ENCODE results near the gene NEK11. TPM values are rescaled to one million over a fixed set of nuclear protein-coding genes. Genes with fewer than 3 reads are reported as not detected.
A peak's percentile ranks its signal among the peaks of the same experiment; 100 is the strongest.

The NEK11 gene
- total and polyA plus RNA-seq, 9 of the 15 experiments (the other 6 are each of a cell fraction or from before 2014, with no cell fraction given), result 0.28 to 1.5 (median 0.87) TPM

DNA sequence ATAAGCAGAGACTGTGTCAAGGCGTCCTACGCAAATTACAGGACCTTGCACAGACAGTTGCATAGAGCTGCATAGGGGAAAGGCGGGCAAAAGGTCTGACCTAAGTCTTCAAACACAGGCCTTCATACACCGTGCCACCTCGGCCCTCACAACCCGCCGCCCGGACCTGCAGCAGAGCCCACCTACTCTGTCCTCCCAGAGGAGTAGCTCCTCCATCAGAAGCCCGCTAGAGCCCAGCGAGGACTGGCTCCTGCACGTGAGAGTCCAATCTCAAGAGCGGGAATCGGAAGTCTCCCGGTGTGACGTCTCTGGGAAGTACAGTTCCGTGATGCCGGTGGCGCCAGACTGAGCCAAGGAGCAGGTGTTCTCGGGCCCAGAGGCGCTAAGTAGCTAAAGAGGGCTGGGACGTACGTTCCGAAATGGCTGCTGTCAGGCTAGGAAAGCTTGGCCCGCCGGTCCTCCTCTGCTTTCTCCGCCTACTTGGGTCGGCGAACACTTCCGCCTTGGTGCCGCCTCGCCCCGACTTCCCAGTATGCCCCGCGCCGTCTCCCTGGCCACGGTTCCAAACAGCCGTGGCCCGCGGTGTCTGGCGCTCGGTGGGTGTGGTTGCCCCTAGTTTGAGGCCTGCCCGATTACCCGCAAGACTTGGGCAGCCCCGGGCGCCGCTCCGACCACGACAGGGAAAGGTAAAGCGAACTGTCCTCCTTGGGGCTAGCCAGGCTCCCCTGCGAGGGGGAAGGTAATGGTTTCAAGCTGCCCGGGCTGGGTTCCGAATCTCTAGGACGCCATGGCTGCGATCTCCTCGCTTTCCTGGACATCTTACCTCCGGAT lies at the start of gene NEK11, which contains the start of gene ASTE1 (continued):
- TF ChIP-seq, protein P1, sequence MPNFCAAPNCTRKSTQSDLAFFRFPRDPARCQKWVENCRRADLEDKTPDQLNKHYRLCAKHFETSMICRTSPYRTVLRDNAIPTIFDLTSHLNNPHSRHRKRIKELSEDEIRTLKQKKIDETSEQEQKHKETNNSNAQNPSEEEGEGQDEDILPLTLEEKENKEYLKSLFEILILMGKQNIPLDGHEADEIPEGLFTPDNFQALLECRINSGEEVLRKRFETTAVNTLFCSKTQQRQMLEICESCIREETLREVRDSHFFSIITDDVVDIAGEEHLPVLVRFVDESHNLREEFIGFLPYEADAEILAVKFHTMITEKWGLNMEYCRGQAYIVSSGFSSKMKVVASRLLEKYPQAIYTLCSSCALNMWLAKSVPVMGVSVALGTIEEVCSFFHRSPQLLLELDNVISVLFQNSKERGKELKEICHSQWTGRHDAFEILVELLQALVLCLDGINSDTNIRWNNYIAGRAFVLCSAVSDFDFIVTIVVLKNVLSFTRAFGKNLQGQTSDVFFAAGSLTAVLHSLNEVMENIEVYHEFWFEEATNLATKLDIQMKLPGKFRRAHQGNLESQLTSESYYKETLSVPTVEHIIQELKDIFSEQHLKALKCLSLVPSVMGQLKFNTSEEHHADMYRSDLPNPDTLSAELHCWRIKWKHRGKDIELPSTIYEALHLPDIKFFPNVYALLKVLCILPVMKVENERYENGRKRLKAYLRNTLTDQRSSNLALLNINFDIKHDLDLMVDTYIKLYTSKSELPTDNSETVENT (CRISPR knock-in tag; IDR thresholded peaks at IDR 0.05), result no peak
- no peak for TF ChIP-seq KLF16 (IDR thresholded peaks at IDR 0.05)
- no peak for TF ChIP-seq LEF1 (IDR thresholded peaks at IDR 0.05)
- TF ChIP-seq KDM5B (IDR thresholded peaks at IDR 0.05; ENCODE audit: insufficient replicate concordance, low read depth, low read length), result peak; percentile 70
- TF ChIP-seq ZC3H11A (IDR thresholded peaks at IDR 0.05; ENCODE audit: low read depth, low read length), result no peak
- no peak for TF ChIP-seq ZNF436 (CRISPR knock-in tag; IDR thresholded peaks at IDR 0.05)
- peak; percentile 78 for TF ChIP-seq EP400 (IDR thresholded peaks at IDR 0.05)
- TF ChIP-seq ZNF316 (IDR thresholded peaks at IDR 0.05), result no peak
- TF ChIP-seq, protein P2, sequence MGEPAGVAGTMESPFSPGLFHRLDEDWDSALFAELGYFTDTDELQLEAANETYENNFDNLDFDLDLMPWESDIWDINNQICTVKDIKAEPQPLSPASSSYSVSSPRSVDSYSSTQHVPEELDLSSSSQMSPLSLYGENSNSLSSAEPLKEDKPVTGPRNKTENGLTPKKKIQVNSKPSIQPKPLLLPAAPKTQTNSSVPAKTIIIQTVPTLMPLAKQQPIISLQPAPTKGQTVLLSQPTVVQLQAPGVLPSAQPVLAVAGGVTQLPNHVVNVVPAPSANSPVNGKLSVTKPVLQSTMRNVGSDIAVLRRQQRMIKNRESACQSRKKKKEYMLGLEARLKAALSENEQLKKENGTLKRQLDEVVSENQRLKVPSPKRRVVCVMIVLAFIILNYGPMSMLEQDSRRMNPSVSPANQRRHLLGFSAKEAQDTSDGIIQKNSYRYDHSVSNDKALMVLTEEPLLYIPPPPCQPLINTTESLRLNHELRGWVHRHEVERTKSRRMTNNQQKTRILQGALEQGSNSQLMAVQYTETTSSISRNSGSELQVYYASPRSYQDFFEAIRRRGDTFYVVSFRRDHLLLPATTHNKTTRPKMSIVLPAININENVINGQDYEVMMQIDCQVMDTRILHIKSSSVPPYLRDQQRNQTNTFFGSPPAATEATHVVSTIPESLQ (CRISPR knock-in tag; IDR thresholded peaks at IDR 0.05), result peak; percentile 89
- no peak for TF ChIP-seq ZZZ3 (IDR thresholded peaks at IDR 0.05)
- no peak for TF ChIP-seq SP2 (IDR thresholded peaks at IDR 0.05; ENCODE audit: extremely low read depth, low read depth, low read length, poor library complexity, severe bottlenecking)
- TF ChIP-seq NFYB (IDR thresholded peaks at IDR 0.05; ENCODE audit: extremely low read depth, insufficient read length), result no peak
- TF ChIP-seq HMG20B (CRISPR knock-in tag; IDR thresholded peaks at IDR 0.05), result no peak
- no peak for TF ChIP-seq ZNF830 (CRISPR knock-in tag; IDR thresholded peaks at IDR 0.05)
- no peak for TF ChIP-seq ZNF764 (CRISPR knock-in tag; IDR thresholded peaks at IDR 0.05; ENCODE audit: low read depth)
- TF ChIP-seq JUNB (CRISPR knock-in tag; conservative IDR thresholded peaks at IDR 0.05), result no peak
- TF ChIP-seq, protein P3, sequence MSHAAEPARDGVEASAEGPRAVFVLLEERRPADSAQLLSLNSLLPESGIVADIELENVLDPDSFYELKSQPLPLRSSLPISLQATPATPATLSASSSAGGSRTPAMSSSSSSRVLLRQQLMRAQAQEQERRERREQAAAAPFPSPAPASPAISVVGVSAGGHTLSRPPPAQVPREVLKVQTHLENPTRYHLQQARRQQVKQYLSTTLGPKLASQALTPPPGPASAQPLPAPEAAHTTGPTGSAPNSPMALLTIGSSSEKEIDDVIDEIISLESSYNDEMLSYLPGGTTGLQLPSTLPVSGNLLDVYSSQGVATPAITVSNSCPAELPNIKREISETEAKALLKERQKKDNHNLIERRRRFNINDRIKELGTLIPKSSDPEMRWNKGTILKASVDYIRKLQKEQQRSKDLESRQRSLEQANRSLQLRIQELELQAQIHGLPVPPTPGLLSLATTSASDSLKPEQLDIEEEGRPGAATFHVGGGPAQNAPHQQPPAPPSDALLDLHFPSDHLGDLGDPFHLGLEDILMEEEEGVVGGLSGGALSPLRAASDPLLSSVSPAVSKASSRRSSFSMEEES (CRISPR knock-in tag; IDR thresholded peaks at IDR 0.05), result no peak
- no peak for TF ChIP-seq ZNF239 (CRISPR knock-in tag; IDR thresholded peaks at IDR 0.05)
- TF ChIP-seq ARID1B (IDR thresholded peaks at IDR 0.05), result no peak
- TF ChIP-seq, protein P4, sequence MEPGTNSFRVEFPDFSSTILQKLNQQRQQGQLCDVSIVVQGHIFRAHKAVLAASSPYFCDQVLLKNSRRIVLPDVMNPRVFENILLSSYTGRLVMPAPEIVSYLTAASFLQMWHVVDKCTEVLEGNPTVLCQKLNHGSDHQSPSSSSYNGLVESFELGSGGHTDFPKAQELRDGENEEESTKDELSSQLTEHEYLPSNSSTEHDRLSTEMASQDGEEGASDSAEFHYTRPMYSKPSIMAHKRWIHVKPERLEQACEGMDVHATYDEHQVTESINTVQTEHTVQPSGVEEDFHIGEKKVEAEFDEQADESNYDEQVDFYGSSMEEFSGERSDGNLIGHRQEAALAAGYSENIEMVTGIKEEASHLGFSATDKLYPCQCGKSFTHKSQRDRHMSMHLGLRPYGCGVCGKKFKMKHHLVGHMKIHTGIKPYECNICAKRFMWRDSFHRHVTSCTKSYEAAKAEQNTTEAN (CRISPR knock-in tag; IDR thresholded peaks at IDR 0.05), result no peak
- no peak for TF ChIP-seq TRIM24 (IDR thresholded peaks at IDR 0.05)
